Measurements from ENCODE around the gene SLC4A3.

GRCh38 chr2:219676586-219676985, 49.2 kb downstream of the SLC4A3 start:
- TF ChIP-seq KAT7 (CRISPR knock-in tag; IDR thresholded peaks at IDR 0.05; ENCODE audit: borderline replicate concordance) (no peak), CTCF (IDR thresholded peaks at IDR 0.05) (no peak), ZNF512 (CRISPR knock-in tag; IDR thresholded peaks at IDR 0.05; ENCODE audit: borderline replicate concordance) (no peak), E2F5 (CRISPR knock-in tag; IDR thresholded peaks at IDR 0.05) (no peak), SP1 (CRISPR knock-in tag; conservative IDR thresholded peaks at IDR 0.05) (no peak), NFE2L1 (CRISPR knock-in tag; IDR thresholded peaks at IDR 0.05) (no peak), FOXJ3 (CRISPR knock-in tag; IDR thresholded peaks at IDR 0.05; ENCODE audit: borderline replicate concordance) (no peak), PREB (CRISPR knock-in tag; IDR thresholded peaks at IDR 0.05; ENCODE audit: borderline replicate concordance) (no peak)
